ENCODE measurements around the gene TMSB15C.

The TMSB15C gene

GRCh38 chrX:104041003-104041402 is 35.0 kb downstream of the TMSB15C start:
- H3K27ac ChIP-seq (ENCODE audit: low read length): no peak overlapping the region
- H3K27me3 ChIP-seq (ENCODE audit: low read depth, low read length): no peaks in the 10 kb centered on the region
- H3K9me3 ChIP-seq (ENCODE audit: control insufficient read depth in 1 of 2, low read length in 2 of 2): no peaks in the 10 kb centered on the region
- H3K4me3 ChIP-seq (ENCODE audit: low read depth in 1 of 2, low read length in 2 of 2): no peak overlapping the region
- H3K4me1 ChIP-seq (ENCODE audit: control insufficient read depth in 1 of 2, insufficient read depth in 2 of 2, low read length in 2 of 2): no peaks in the 10 kb centered on the region
- no peaks in the 10 kb centered on the region for H3K36me3 ChIP-seq (ENCODE audit: control insufficient read depth in 1 of 2, insufficient read depth in 2 of 2, low read length in 2 of 2)

GRCh38 chrX:104039689-104040505 is 36.1 kb downstream of the TMSB15C start, which contains the start of gene H2BW2:
Gene H2BW2 (plus strand): TSS chrX:104039956. CDS start chrX:104039995, 39 bp downstream.
- no peaks in the 10 kb centered on the region for H3K36me3 ChIP-seq (ENCODE audit: control insufficient read depth in 1 of 2, insufficient read depth in 2 of 2, low read length in 2 of 2)
- no peak within 1 kb of the TSS for H3K4me3 ChIP-seq (ENCODE audit: low read depth in 1 of 2, low read length in 2 of 2)
- H3K9me3 ChIP-seq (ENCODE audit: control insufficient read depth in 1 of 2, low read length in 2 of 2): no peaks in the 10 kb centered on the region
- H3K27ac ChIP-seq (ENCODE audit: low read length): no peak within 1 kb of the TSS
- H3K4me1 ChIP-seq (ENCODE audit: control insufficient read depth in 1 of 2, insufficient read depth in 2 of 2, low read length in 2 of 2): no peaks in the 10 kb centered on the region
- no peaks in the 10 kb centered on the region for H3K27me3 ChIP-seq (ENCODE audit: low read depth, low read length)

All from muscle layer of duodenum (tissue), 2 donors.